Keratinocyte (primary cell): ENCODE results near the gene EGFLAM. TPM values are rescaled to one million over a fixed set of nuclear protein-coding genes. Genes with fewer than 3 reads are reported as not detected.

Experiments used
- DNase-seq: peaks from one replicate; pipeline ENCODE4 v3.0.0-alpha.2; 2011; ENCODE audit warnings: low read depth, missing footprints, low spot score
- FAIRE-seq: peaks from 2 replicates; lab custom pipeline; 2011; peaks lifted over from hg19 to GRCh38; lab: Jason Lieb, UNC
- H2AFZ ChIP-seq: 2 replicates; pipeline ENCODE4 v1.6.0; 2012; ENCODE audit warnings: low read length, control low read depth, inconsistent platforms; ENCODE audit not compliant: control insufficient read depth
- H3K27ac ChIP-seq: 2 replicates; pipeline ENCODE4 v1.5.1; 2011; ENCODE audit warnings: low read length; ENCODE audit not compliant: control insufficient read depth, insufficient read depth
- H3K27me3 ChIP-seq: 3 replicates; pipeline ENCODE4 v1.6.0; 2011; ENCODE audit warnings: low read length; ENCODE audit not compliant: control insufficient read depth, insufficient read depth; ENCODE audit errors: extremely low read depth
- H3K36me3 ChIP-seq, 2 experiments: 2 replicates in 1 of 2; 3 replicates in 1 of 2; pipeline ENCODE4 v1.5.1; 2011; ENCODE audit warnings: low read length in 2 of 2, mild to moderate bottlenecking in 1 of 2; ENCODE audit not compliant: control insufficient read depth in 2 of 2, insufficient read depth in 2 of 2; ENCODE audit errors: extremely low read depth in 1 of 2
- H3K4me1 ChIP-seq: 3 replicates; pipeline ENCODE4 v1.5.1; 2011; ENCODE audit warnings: low read length; ENCODE audit not compliant: control insufficient read depth, insufficient read depth; ENCODE audit errors: extremely low read depth
- H3K4me2 ChIP-seq: 3 replicates; pipeline ENCODE4 v1.6.0; 2011; ENCODE audit warnings: low read depth, low read length; ENCODE audit not compliant: control insufficient read depth, insufficient read depth; ENCODE audit errors: extremely low read depth
- H3K4me3 ChIP-seq, 3 experiments: fragments of 200-600 bp in 1 of 3; sonication (generic) in 1 of 3; 2 replicates in 2 of 3; 3 replicates in 1 of 3; pipeline ENCODE4 v1.5.1; 2011 to 2016; ENCODE audit warnings: low read length in 3 of 3, mild to moderate bottlenecking in 3 of 3, control low read depth in 2 of 3, inconsistent platforms in 1 of 3, low read depth in 1 of 3, mixed read lengths in 1 of 3, mixed run types in 1 of 3, moderate library complexity in 1 of 3; ENCODE audit not compliant: control insufficient read depth in 2 of 3, insufficient read depth in 2 of 3; ENCODE audit errors: extremely low read depth in 1 of 3
- H3K79me2 ChIP-seq: 2 replicates; pipeline ENCODE4 v1.6.0; 2012; ENCODE audit warnings: low read length; ENCODE audit not compliant: control insufficient read depth, insufficient read depth
- H3K9ac ChIP-seq: 3 replicates; pipeline ENCODE4 v1.6.0; 2011; ENCODE audit warnings: low read length; ENCODE audit not compliant: control insufficient read depth, insufficient read depth; ENCODE audit errors: extremely low read depth
- H3K9me1 ChIP-seq: 3 replicates; pipeline ENCODE4 v1.6.0; 2011; ENCODE audit warnings: low read length; ENCODE audit not compliant: control insufficient read depth, insufficient read depth; ENCODE audit errors: extremely low read depth
- H3K9me3 ChIP-seq: 2 replicates; pipeline ENCODE4 v1.5.1; 2012; ENCODE audit warnings: low read depth, low read length; ENCODE audit not compliant: control insufficient read depth
- H4K20me1 ChIP-seq: 3 replicates; pipeline ENCODE4 v1.6.0; 2011; ENCODE audit warnings: low read length; ENCODE audit not compliant: control insufficient read depth, insufficient read depth; ENCODE audit errors: extremely low read depth
- CTCF ChIP-seq, 3 experiments: IDR thresholded peaks in 1 of 3; conservative IDR thresholded peaks in 1 of 3; optimal IDR thresholded peaks in 1 of 3; 2 replicates in 2 of 3; 3 replicates in 1 of 3; pipeline versions ENCODE3 to v1.5.1; 2011; ENCODE audit warnings: low read length in 3 of 3, mild to moderate bottlenecking in 3 of 3, moderate library complexity in 2 of 3, control low read depth in 1 of 3, inconsistent platforms in 1 of 3; ENCODE audit not compliant: insufficient read depth in 2 of 3; ENCODE audit errors: extremely low read depth in 1 of 3
- EZH2 ChIP-seq: IDR thresholded peaks from one replicate; pipeline ENCODE4 v1.6.1; 2012; ENCODE audit warnings: inconsistent platforms, mild to moderate bottlenecking, low read length, moderate library complexity
- dilution Hi-C: fragments of 300-500 bp; cut with MboI; formaldehyde crosslinking; loops from one replicate; pipeline ENCODE4 v1.7.0; 2020; ENCODE audit warnings: low sequenced_read_pairs; ENCODE audit not compliant: extremely low pct_ligation_motif_present
- polyA plus RNA-seq, 5 experiments: library from polyadenylated mRNA; depleted of rRNA in 3 of 5; stranded (reverse) in 3 of 5; stranded (forward) in 1 of 5; unstranded in 1 of 5; fragments of >200 nt; gene quantifications; 1 replicate in 1 of 5; 2 replicates in 3 of 5; 3 replicates in 1 of 5; pipeline versions ENCODE4 v1.2.1 to v1.2.3, GENCODE V29; 2011 to 2012; ENCODE audit warnings: missing spikeins in 2 of 5, low read depth in 1 of 5, low replicate concordance in 1 of 5

EGFLAM gene
- polyA plus RNA-seq, 1 donor (not counting 4 experiments of a cell fraction or from before 2014, with no cell fraction given) = not detected

- H3K4me1 ChIP-seq = peaks cover 15% of the 10 kb centered on the region
- H3K9me1 ChIP-seq = no peaks in the 10 kb centered on the region
- H3K36me3 ChIP-seq = no peaks in the 10 kb centered on the region
- no peak for TF ChIP-seq CTCF (optimal IDR thresholded peaks at IDR 0.05 in 1 of 3, IDR thresholded peaks at IDR 0.05 in 1 of 3, conservative IDR thresholded peaks at IDR 0.05 in 1 of 3; ENCODE audit: extremely low read depth in 1 of 3, insufficient read depth in 2 of 3, low read length in 3 of 3)
- no peak for TF ChIP-seq EZH2
- no peaks in the 10 kb centered on the region for H3K9me3 ChIP-seq
- H3K27me3 ChIP-seq = no peaks in the 10 kb centered on the region
- no peak overlapping the region for H3K9ac ChIP-seq
- no peak overlapping the region for H3K4me3 ChIP-seq
- H3K79me2 ChIP-seq = no peaks in the 10 kb centered on the region
- H4K20me1 ChIP-seq = no peaks in the 10 kb centered on the region
- no peak overlapping the region for H2AFZ ChIP-seq
- FAIRE-seq = no peak
- dilution Hi-C loops = no loop called here
- H3K4me2 ChIP-seq = no peak overlapping the region
- peak overlapping the region; percentile 25 for H3K27ac ChIP-seq
- no peak for DNase-seq
Measured at GRCh38 chr5:38346593-38346992, 88.2 kb downstream of the EGFLAM start.

GRCh38 chr5:38347040-38347763, 88.8 kb downstream of the EGFLAM start:
- H3K27me3 ChIP-seq = no peaks in the 10 kb centered on the region
- H3K9ac ChIP-seq = no peak overlapping the region
- TF ChIP-seq EZH2 = no peak
- no peak for TF ChIP-seq CTCF (optimal IDR thresholded peaks at IDR 0.05 in 1 of 3, IDR thresholded peaks at IDR 0.05 in 1 of 3, conservative IDR thresholded peaks at IDR 0.05 in 1 of 3; ENCODE audit: extremely low read depth in 1 of 3, insufficient read depth in 2 of 3, low read length in 3 of 3)
- FAIRE-seq (peak; percentile 23), DNase-seq (peak; percentile 82)
- no peaks in the 10 kb centered on the region for H3K9me3 ChIP-seq
- peak overlapping the region; percentile 13 for H3K4me2 ChIP-seq
- no peaks in the 10 kb centered on the region for H4K20me1 ChIP-seq
- peaks cover 15% of the 10 kb centered on the region for H3K4me1 ChIP-seq
- dilution Hi-C loops = no loop called here
- no peaks in the 10 kb centered on the region for H3K79me2 ChIP-seq
- H2AFZ ChIP-seq = no peak overlapping the region
- no peaks in the 10 kb centered on the region for H3K9me1 ChIP-seq
- H3K27ac ChIP-seq = peak overlapping the region; percentile 56
- H3K36me3 ChIP-seq = no peaks in the 10 kb centered on the region
- H3K4me3 ChIP-seq = no peak overlapping the region
